NCI-H345 treated with DMSO at 0.1 percent for 48 hours (cell line): ENCODE results near the gene TIAM2.
"Not testable (repeated sequence)": the region's sequence is repeated elsewhere in the genome, so short reads cannot be mapped to it uniquely, and the experiment has no call there.

Experiments
- DNase-seq: peaks from one replicate; lab custom pipeline; 2025; ENCODE audit not compliant: unreplicated experiment; lab: John Stamatoyannopoulos, UW

TIAM2 gene

GRCh38 chr6:155223646-155224451, 228.7 kb downstream of the TIAM2 start:
- DNase-seq, result no peak

DNA sequence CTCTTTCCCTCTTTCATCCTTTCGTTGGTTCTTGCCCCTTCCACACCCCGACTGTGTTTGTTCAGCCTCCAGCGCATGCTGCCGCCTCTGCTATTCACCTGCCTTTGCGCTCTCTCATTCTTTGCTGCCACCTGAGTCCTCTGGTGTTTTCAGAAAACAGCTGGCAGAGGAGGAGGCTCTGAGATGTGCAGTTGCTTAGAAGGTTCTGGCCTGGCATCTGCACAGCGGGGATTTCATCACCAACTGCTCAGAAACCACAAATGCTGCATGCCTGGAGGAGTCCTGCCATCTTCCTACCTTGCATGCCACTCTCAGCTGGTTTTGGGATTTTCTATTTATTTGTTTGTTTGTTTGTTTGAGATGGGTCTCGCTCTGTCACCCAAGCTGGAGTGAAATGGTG, 229.5 kb downstream of the TIAM2 start:
- no peak for DNase-seq

DNA sequence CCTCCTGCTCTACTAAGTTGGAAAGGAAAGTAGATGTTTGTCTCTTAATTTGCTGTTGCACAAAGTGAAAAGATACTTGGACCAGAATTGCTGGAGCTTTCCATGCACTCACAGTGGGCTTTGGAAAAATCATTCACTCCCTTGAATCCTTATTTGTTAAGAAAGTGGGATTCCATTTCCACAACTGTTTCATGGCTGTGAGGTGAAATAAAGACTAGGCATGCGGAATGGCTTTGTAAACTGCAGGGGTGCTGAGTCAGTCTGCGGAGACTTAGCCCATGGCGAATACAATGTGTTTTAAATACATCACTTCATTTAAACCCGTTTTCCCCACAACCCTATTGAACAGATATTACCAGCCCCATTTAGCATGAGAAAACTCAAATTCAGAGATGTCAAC, 231.9 kb downstream of the TIAM2 start:
- DNase-seq, result no peak

DNA sequence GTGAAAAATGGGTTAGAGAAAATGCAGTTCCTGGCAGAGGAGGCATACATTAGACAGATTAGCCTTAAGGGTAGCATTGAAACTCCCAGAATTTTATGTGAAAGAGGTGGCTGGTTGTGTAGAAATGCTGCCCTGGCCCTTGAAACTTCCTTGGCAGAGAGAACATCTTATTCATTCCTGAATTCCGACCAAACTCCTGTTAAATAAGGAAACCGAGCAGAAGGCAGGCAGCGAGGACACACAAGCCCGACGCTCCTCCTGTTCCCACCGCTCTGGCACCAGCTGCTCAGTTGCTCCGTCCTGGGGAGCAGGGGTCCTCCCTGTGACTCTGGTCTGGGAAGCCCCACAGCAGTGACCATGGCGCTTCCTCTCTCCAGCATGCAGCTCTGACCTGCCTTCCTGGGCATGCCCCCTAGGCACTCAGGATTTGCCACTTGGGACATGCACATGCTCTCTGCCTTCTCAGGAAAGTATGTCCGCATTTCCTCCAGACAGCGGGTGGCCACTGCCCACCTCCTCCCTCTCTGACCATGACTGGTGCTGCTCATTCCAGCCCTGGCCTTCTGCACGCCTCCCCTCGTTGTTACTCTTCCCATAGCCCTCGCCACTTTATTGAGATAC, 233.5 kb downstream of the TIAM2 start:
- no peak for DNase-seq

DNA sequence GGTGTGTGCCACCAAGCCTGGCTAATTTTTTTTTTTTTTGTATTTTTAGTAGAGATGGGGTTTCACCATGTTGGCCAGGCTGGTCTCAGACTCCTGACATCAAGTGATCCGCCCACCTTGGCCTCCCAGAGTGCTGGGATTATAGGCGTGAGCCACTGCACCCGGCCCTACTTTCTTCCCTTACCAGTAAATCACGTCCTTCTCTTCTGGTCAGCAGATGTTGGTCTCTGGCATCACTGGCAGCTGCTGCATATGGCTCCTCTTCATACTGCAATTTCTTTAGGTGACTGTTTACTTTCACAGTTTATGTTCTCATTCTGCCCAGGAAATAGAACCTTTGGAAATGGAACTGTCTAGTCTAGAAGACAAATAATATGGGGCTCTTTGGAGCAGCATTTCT, 235.9 kb downstream of the TIAM2 start:
- not testable (repeated sequence) for DNase-seq

DNA sequence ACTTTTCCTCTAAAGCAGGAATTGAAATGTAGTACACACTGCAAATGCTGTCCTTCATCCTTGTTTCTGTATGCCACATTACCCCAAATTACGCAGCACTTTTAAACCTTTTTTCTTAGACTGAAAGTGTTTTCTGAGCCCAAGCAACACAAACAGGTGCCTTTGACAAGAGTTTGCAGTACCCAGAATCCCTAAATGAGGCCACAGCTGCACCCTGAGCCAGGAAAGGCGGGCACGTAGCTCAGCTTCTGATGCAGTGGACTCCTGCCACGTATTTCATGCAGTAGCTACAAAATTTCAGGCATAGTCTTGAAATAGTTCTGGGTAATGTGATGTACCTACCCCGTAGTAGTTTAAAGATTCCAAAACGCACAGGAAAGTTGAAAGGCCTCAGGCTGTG, 237.7 kb downstream of the TIAM2 start:
- DNase-seq, result no peak

DNA sequence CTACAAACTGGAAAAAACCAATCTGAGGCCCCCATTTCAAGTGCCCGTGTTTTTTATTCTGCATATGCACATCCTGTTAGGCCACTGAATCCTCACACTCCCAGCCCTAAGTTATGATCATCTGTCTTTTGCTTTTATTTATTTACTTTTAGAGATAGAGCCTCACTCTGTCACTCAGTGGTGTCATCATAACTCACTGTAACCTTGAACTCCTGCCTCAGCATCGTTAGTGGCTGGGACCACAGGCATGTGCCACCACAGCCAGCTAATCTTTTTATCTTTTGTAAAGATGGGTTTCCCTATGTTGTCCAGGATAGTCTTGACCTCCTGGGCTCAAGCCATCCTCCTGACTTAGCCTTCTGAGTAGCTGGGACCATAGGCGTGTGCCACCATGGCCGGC, 239.1 kb downstream of the TIAM2 start:
- no peak for DNase-seq

GRCh38 chr6:155234687-155235086, 239.6 kb downstream of the TIAM2 start:
- no peak for DNase-seq

- no peak for DNase-seq
Measured at GRCh38 chr6:155235087-155235486, 240.0 kb downstream of the TIAM2 start.

- no peak for DNase-seq
Measured at GRCh38 chr6:155237613-155238012, 242.5 kb downstream of the TIAM2 start.

DNA sequence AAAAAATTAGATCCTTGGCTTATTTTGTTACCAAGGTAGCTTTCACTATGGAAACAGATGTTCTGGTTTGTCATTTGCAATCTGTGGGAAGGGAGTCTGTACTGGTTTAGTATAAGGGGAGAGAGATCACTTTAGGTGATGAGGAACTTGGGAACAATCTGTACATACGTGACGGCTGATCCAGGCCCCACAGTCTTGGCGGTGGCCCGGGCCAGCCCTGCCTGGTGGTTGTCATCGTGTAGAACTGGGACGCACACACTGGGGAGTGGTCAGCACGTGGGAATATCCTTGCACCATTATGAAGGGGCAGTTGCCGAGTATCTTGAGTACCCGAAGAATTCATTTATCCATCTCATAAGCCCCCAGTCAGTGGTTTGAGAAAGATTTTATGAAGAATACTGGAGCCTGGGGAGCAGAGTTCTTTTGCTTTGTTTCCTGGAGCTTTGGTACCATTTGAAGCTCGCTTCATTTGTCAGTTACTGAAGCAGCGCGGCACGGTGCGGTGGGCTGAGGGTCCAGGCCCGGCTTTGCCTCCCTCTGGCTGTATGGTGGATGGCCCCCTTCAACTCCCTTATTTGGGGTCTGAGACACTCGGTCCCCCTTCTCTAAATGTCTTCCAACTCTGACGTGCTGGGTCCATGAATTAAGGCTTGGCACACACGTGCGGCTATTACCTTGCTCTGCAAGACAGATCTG, 245.9 kb downstream of the TIAM2 start:
- DNase-seq, result no peak

- DNase-seq, result no peak
Measured at GRCh38 chr6:155241966-155242365, 246.9 kb downstream of the TIAM2 start.

DNA sequence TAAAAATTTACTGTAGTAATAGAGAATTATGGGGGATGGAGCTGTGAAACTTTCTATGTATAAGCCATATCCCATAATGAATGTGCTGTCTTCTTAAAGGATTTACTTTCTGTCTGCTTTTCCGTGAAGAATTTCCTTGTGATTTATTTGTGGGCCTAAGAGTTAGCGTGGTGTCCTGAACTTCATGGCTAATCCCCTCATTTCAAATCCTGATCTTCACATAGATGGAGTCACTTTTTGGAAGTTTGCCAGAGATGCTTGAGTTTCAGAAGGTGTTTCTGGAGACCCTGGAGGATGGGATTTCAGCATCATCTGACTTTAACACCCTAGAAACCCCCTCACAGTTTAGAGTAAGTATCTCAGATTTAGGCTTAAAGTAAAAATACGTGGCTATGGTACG, 249.3 kb downstream of the TIAM2 start:
- no peak for DNase-seq

DNA sequence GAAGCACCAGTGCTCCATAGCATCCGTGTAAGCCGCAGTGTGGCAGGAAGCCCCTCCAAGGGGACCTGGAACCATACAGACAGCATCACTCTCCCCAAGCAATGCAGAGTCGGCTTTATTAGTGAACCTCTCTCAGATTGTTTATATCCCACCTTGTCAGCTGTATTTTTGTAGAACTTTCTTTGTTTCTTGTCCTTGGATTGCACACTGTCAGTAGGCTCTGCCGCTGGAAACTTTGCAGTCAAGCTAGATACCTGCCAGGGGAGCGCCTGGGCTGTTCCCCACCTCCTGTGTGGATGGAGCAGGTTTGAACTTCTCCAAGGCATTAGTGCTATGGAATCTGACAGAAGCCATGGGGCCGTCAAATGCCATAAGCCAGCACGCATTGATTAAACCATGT, 250.1 kb downstream of the TIAM2 start:
- DNase-seq, result no peak

DNA sequence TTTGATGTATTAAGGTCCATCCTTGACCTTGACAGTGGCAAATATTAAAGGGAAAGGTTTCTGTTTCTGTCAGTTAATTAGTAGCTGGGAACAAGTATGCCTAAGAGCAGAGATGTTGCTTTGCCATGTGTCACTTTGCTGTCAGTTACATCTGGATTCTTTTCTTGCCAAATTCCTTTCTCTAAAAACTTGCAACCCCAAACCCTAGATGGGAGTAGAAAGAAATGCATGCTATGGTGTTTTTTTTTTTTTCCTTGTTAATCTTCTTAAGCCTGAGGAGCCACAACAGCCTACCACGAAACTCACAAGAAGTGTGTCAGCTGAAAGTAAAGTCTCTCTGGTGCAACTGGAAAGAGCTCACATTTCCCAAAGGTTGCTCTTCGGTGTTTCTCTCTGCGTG, 250.7 kb downstream of the TIAM2 start:
- DNase-seq, result no peak

DNA sequence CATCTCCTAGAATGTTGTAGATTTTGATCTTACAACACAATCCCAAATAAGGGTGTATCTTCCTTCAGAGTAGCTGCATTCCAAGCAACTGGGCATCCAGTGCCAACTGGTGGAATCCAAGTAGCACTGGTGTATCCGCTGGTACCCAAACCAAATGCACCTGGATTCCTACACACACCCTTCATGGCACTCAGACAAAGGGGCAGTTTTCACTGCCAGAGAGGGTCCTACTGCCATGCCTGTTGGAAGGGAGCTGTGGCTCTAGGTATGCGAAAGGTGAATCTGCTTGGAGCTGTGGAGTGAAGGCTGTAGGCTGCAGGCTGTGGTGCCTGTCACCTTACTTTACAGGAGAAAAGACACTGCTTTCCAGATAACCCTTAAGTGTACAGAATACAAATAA, 251.7 kb downstream of the TIAM2 start:
- DNase-seq, result no peak

DNA sequence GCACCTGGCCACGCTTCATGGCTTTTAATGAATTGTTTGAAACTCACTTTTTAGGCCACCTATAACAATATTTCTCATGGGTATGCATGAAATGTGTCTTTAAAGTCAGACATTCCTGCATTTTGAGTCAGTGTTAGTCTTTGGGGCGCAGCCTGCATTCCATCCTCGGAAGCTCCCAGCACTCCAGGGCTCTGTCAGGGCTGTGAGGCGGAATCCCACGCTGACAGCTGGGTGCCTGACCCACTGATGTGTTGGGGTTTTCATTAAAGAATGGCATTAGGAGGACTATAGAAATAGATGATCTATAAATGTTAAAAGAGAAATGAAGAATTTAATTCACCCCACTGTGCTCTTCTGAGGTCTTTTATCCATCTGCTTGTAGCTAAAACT, 252.5 kb downstream of the TIAM2 start:
- DNase-seq, result no peak

DNA sequence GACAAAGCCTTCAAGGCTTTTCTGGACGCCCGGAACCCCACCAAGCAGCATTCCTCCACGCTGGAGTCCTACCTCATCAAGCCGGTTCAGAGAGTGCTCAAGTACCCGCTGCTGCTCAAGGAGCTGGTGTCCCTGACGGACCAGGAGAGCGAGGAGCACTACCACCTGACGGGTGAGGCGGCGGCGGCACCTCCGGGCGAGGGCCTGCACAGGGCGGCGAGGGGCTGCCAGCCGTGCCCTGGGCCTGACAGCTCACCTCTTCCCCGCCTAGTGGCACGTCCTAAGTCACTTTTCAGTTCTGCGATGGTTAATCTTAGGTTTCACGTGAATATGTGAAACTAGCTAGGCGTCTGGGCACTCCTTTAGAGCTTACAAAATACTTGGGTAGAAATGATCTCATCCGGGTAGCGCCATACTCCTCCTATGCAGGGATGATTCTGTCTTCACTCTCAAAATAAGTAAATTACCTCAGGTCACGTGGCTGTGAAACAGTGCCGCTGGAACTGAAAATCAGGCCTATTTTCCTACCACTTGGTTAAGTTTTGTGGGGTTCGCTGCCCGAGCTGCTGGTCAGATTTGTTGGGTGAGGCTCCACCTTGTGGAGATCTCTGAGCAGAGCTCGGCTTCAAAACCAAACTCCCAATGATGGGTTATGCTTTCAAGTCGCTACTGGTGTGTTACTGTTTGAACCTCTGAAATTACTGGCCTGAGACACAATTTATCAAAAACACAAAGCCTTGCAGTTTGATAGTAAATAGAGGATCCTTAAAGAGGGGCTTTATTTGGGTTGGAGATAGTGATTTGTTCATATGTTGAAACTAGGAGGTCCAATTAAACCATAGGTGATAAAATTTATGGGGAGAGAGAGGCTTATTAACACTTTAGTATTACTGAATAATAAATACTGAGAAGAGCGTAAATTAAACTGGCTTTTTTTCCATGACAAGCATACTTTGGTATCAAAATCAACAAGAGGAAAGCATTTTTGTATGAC, 253.2 kb downstream of the TIAM2 start:
- no peak for DNase-seq

GRCh38 chr6:155250701-155251381, 255.7 kb downstream of the TIAM2 start:
- DNase-seq, result no peak

- DNase-seq, result no peak
Measured at GRCh38 chr6:155252581-155252980, 257.5 kb downstream of the TIAM2 start.
